CD4-positive, alpha-beta T cell treated with Interleukin-17A for 1 hour (primary cell): ENCODE data around the gene PSMC1.

Experiments used
- DNase-seq: peaks from one replicate; pipeline ENCODE4 v3.0.0-alpha.2; 2020

PSMC1 gene

DNA sequence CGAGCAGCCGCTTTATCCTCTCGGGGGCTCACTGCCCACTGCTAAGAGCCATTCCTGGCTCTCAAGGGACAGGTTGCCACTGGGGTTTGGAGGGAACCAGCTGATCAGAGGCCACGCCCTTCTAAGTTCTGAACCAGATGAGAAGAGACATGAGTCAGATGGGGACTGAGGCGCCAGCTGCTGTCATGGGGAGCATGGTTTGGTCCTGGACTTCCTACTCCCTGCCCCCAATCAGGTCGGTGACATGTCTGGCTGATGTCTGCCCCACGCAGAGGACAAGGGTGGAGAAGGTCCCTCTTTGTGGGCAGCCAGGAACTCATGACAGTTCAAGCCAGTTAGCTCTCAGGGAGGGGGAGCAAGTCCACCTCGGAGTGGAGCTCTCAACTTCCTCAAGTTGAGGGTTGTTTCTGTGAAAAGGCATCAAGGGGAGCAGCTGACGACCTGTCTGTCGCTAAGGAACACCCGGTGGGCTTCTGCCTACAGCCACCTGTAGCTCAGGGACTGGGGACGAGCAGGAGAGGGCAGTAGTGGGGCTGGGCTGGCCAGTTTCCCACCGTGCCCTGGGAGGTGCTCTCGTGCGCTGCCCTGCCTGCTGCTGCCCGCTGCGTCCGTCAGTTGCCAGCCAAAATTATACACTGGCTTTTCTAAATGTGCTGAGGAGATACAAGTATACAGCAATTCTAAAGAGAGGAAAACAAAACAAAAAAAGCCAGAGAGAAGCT is 20.5 kb downstream of the PSMC1 start:
- DNase-seq: no peak

- no peak for DNase-seq
Observed at GRCh38 chr14:90277581-90278198, 21.3 kb downstream of the PSMC1 start.

GRCh38 chr14:90278199-90279175 is 22.1 kb downstream of the PSMC1 start:
- DNase-seq: no peak

DNA sequence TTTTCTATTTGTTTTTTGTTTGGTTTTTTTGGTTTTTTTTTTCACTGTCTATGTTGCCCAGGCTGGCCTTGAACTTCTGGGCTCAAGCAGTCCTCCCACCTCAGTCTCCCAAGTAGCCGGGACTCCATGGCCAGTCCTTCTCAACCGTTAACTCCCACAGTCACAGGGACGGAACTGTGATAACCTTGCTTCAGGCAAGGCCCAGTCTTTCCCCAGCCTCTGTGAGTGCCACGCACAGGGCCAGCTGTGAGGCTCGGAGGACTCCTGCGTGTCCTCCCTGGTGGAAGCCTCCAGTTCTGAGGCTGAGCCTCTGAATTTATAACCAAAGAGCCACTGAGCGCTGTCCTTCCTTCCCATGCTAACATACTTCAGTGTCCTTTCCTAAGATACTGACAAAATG is 23.7 kb downstream of the PSMC1 start:
- DNase-seq: no peak

DNA sequence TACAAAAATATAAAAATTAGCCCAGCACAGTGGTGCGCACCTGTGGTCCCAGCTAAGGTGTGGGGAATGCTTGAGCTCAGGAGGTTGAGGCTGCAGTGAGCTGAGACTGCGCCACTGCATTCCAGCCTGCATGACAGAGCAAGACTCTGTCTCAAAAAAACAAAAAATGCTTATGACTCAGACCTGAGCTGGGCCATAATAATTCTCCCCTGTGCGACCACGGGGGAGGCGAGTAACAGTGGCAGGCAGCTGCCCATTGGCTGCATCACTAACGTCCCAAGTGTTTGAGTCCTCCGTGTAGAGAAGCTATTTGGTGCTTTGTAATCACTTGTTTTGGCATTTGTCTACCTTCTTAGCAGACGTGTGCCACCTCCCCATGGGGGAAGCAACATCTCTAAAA is 24.9 kb downstream of the PSMC1 start:
- no peak for DNase-seq

- DNase-seq: no peak
Observed at GRCh38 chr14:90281756-90282155, 25.4 kb downstream of the PSMC1 start.

- DNase-seq: no peak
Observed at GRCh38 chr14:90287791-90288190, 31.4 kb downstream of the PSMC1 start.

DNA sequence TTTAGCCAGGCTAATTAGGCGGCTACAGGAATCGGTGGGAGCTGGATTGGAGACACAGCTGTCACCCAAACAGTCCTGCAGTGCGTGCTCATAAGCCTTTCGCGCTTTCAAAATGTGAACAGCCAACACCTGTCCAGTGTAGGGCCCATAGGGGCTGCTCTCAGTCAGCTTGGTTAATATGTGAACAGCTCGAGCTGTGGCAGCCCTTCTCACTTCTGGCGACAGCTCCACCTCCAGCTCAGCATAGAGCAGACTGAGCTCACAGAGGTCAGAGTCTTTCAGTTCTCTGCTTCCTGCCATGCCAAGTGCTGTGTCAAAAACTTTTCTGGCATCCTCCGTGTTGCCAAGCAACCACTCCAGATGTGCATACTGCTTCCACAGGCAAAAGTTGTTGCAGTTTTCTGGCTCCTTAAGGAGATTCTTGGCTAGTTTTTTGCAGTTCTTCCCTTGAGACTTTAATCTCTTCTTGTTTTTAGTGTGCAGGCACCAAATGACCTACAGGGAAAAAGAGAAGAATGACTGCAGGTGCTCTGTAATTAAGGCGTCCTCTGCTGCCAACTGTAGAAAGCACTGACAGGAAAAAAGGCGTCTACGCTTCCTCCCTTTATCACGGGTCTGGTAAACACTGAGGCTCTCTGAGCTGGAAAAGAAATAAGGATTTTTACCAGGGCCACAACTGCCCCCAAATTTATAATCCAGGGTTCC is 32.5 kb downstream of the PSMC1 start:
- no peak for DNase-seq

- no peak for DNase-seq
Observed at GRCh38 chr14:90290337-90291011, 34.1 kb downstream of the PSMC1 start.

- no peak for DNase-seq
Observed at GRCh38 chr14:90291699-90292098, 35.3 kb downstream of the PSMC1 start.

- DNase-seq: no peak
Observed at GRCh38 chr14:90293766-90294730, 37.7 kb downstream of the PSMC1 start.

- DNase-seq: no peak
Observed at GRCh38 chr14:90294872-90295271, 38.5 kb downstream of the PSMC1 start.

DNA sequence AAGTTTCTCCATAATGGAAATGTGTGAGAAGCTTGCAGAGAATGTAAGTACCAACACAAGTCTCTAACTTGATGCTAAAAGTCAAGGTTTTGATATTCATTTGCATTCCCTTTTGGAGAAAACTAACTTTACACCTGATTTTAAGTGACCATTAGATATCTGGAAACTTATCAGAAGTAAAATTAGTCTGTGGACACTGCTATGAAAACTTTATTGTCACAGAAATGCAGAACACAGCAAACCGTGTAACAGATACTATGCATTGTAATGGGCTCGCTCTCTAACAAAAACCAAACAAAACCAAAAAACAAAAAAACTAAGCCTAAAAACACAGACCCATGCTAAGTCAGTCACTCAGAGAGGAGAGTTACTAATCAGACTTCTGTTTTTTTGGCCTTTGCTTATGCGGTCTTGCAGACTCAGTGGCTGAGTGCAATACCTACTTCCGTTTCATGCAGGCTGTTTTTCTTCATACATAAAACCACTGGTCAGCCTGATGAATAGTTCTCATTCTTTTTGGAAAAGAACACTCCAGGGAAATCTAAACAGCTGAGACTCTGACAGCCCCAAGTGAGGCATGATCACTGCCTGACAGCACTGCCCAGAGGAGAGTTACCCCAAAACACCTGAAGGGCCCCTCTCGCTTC is 39.6 kb downstream of the PSMC1 start:
- no peak for DNase-seq

GRCh38 chr14:90296641-90297040 is 40.3 kb downstream of the PSMC1 start:
- no peak for DNase-seq

- DNase-seq: no peak
Observed at GRCh38 chr14:90297876-90298629, 41.7 kb downstream of the PSMC1 start.

GRCh38 chr14:90299408-90299807 is 43.1 kb downstream of the PSMC1 start:
- DNase-seq: peak; percentile 11

GRCh38 chr14:90300611-90301047 is 44.3 kb downstream of the PSMC1 start:
- DNase-seq: no peak

DNA sequence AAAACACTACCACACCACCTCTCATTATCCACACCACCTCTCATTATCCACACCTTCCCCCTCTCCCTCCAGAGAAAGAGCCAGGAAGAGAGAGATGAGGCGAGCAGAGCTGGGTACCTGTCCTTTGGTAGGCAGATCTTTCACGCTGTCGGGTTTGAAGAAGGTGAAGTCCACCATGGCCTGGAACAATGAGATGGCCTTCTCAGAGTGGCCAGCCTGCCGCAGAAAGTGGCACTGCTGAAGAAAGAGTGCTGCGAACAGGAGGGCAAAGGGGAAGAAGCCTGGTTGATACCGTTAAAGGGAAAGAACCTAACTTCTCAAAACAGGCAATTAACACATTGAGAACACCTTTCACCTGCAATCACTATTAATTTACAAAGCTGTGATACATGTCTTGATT is 44.8 kb downstream of the PSMC1 start:
- no peak for DNase-seq

GRCh38 chr14:90301668-90302090 is 45.3 kb downstream of the PSMC1 start:
- DNase-seq: peak; percentile 36
